ENCODE measurements around the gene BACH1.
A peak's percentile ranks its signal among the peaks of the same experiment; 100 is the strongest.
"Not testable (repeated sequence)": the region's sequence is repeated elsewhere in the genome, so short reads cannot be mapped to it uniquely, and the experiment has no call there.

BACH1 gene

GRCh38 chr21:29298348-29299045 is at the start of gene BACH1:
Gene BACH1, plus strand, starts transcription at chr21:29298922. Its CDS starts 22,359 bp downstream, at chr21:29321281.
- DNase-seq, result peak; percentile 90

GRCh38 chr21:29249289-29249688 is 49.4 kb upstream of the BACH1 start:
- DNase-seq, result not testable (repeated sequence)

- DNase-seq, result no peak
Measured at GRCh38 chr21:29250636-29251035, 48.1 kb upstream of the BACH1 start.

- not testable (repeated sequence) for DNase-seq
Measured at GRCh38 chr21:29253861-29254260, 44.9 kb upstream of the BACH1 start.

GRCh38 chr21:29254550-29254949 is 44.2 kb upstream of the BACH1 start:
- no peak for DNase-seq

- DNase-seq, result no peak
Measured at GRCh38 chr21:29256126-29256910, 42.4 kb upstream of the BACH1 start.

GRCh38 chr21:29257701-29258100 is 41.0 kb upstream of the BACH1 start:
- no peak for DNase-seq

GRCh38 chr21:29258626-29259338 is 39.9 kb upstream of the BACH1 start:
- DNase-seq, result no peak

GRCh38 chr21:29260461-29260860 is 38.3 kb upstream of the BACH1 start:
- DNase-seq, result no peak

GRCh38 chr21:29261555-29262540 is 36.9 kb upstream of the BACH1 start:
- DNase-seq, result no peak

GRCh38 chr21:29264721-29265120 is 34.0 kb upstream of the BACH1 start:
- no peak for DNase-seq

- DNase-seq, result no peak
Measured at GRCh38 chr21:29265690-29266479, 32.8 kb upstream of the BACH1 start.

- no peak for DNase-seq
Measured at GRCh38 chr21:29267666-29268065, 31.1 kb upstream of the BACH1 start.

- DNase-seq, result no peak
Measured at GRCh38 chr21:29271927-29272333, 26.8 kb upstream of the BACH1 start.

GRCh38 chr21:29277442-29277841 is 21.3 kb upstream of the BACH1 start:
- DNase-seq, result no peak

GRCh38 chr21:29279558-29279957 is 19.2 kb upstream of the BACH1 start:
- DNase-seq, result no peak

GRCh38 chr21:29281801-29282200 is 16.9 kb upstream of the BACH1 start:
- DNase-seq, result not testable (repeated sequence)

- no peak for DNase-seq
Measured at GRCh38 chr21:29287383-29287782, 11.3 kb upstream of the BACH1 start.

- no peak for DNase-seq
Measured at GRCh38 chr21:29288239-29288638, 10.5 kb upstream of the BACH1 start.

GRCh38 chr21:29289317-29289716 is 9.4 kb upstream of the BACH1 start:
- DNase-seq, result no peak

GRCh38 chr21:29290240-29290639 is 8.5 kb upstream of the BACH1 start:
- DNase-seq, result no peak

- no peak for DNase-seq
Measured at GRCh38 chr21:29293495-29293894, 5.2 kb upstream of the BACH1 start.

All from activated CD4-positive, CD25-positive, alpha-beta regulatory T cell treated with anti-CD3 and anti-CD28 coated beads, Interleukin-2, amount 50 U/mL, for 72 hours (primary cell).